KMS-11 (cell line): ENCODE data around the gene EIF4H.
"Not testable (repeated sequence)": the region's sequence is repeated elsewhere in the genome, so short reads cannot be mapped to it uniquely, and the experiment has no call there.

Source experiments
- H2AFZ ChIP-seq: fragments of 200-600 bp; sonication (generic); 2 replicates; pipeline ENCODE4 v1.6.1; 2016; ENCODE audit warnings: antibody characterized with exemption, mixed run types, low read depth
- H3K27ac ChIP-seq: fragments of 200-600 bp; sonication (generic); 2 replicates; pipeline ENCODE4 v1.6.1; 2016; ENCODE audit warnings: mild to moderate bottlenecking, mixed run types
- H3K27me3 ChIP-seq: fragments of 200-600 bp; sonication (generic); 2 replicates; pipeline ENCODE4 v1.6.1; 2017; ENCODE audit warnings: mild to moderate bottlenecking, low read depth, mixed run types, moderate library complexity; ENCODE audit not compliant: insufficient read depth
- H3K36me3 ChIP-seq: fragments of 200-600 bp; sonication (generic); 2 replicates; pipeline ENCODE4 v1.6.1; 2017; ENCODE audit warnings: mild to moderate bottlenecking, mixed run types; ENCODE audit not compliant: insufficient read depth
- H3K4me1 ChIP-seq: fragments of 200-600 bp; sonication (generic); 2 replicates; pipeline ENCODE4 v1.6.1; 2016; ENCODE audit warnings: mild to moderate bottlenecking, low read depth, mixed run types; ENCODE audit not compliant: poor library complexity, severe bottlenecking
- H3K4me2 ChIP-seq: fragments of 200-600 bp; sonication (generic); 2 replicates; pipeline ENCODE4 v1.7.0; 2016; ENCODE audit warnings: mild to moderate bottlenecking, mixed run types
- H3K4me3 ChIP-seq: fragments of 200-600 bp; sonication (generic); IDR thresholded peaks from 2 replicates; pipeline ENCODE4 v1.6.1; 2017; ENCODE audit warnings: low read depth, low read length, mixed read lengths; ENCODE audit not compliant: insufficient read depth
- H3K79me2 ChIP-seq: fragments of 200-600 bp; sonication (generic); 2 replicates; pipeline ENCODE4 v1.6.1; 2016; ENCODE audit warnings: low read depth, mixed run types; ENCODE audit not compliant: insufficient read depth
- H3K9ac ChIP-seq: fragments of 200-600 bp; sonication (generic); 2 replicates; pipeline ENCODE4 v1.6.1; 2016; ENCODE audit warnings: mild to moderate bottlenecking, mixed run types
- H4K20me1 ChIP-seq: fragments of 200-600 bp; sonication (generic); 2 replicates; pipeline ENCODE4 v1.6.1; 2016; ENCODE audit warnings: mild to moderate bottlenecking, mixed run types; ENCODE audit not compliant: insufficient read depth
- TF ChIP-seq, protein P1 (sequence below): fragments of 200-600 bp; sonication (generic); conservative IDR thresholded peaks from 2 replicates; pipeline ENCODE4 v1.6.1; 2017; ENCODE audit warnings: low read depth, mild to moderate bottlenecking, antibody characterized with exemption, low read length, moderate library complexity, mixed read lengths

The EIF4H gene

DNA sequence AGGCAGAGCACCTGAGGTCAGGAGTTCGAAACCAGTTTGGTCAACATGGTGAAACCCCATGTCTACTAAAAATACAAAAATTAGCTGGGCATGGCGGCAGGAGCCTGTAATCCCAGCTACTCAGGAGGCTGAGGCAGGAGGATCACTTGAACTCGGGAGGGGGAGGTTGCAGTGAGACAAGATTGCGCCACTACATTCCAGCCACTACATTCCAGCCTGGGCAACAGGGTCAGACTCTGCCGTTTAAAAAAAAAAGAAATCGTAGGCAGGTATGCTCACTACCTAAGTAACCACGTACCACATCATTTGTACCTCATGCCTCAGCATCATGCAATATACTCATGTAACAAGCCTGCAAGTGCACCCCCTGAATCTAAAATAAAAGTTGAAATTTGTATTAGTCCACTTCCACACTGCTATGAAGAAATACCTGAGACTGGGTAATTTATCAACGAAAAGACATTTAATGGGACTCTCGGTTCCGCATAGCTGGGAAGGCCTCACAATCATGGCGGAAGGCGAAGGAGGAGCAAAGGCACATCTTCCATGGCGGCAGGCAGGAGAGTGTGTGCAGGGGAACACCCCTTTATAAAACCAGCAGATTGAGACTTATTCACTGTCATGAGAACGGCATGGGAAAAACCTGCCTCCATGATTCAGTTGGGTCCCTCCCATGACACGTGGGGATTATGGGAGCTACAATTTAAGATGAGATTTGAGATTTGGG, 8.1 kb upstream of the EIF4H start:
- H3K27me3 ChIP-seq: no peaks in the 10 kb centered on the region
- no peaks in the 10 kb centered on the region for H3K4me1 ChIP-seq
- TF ChIP-seq, protein P1, sequence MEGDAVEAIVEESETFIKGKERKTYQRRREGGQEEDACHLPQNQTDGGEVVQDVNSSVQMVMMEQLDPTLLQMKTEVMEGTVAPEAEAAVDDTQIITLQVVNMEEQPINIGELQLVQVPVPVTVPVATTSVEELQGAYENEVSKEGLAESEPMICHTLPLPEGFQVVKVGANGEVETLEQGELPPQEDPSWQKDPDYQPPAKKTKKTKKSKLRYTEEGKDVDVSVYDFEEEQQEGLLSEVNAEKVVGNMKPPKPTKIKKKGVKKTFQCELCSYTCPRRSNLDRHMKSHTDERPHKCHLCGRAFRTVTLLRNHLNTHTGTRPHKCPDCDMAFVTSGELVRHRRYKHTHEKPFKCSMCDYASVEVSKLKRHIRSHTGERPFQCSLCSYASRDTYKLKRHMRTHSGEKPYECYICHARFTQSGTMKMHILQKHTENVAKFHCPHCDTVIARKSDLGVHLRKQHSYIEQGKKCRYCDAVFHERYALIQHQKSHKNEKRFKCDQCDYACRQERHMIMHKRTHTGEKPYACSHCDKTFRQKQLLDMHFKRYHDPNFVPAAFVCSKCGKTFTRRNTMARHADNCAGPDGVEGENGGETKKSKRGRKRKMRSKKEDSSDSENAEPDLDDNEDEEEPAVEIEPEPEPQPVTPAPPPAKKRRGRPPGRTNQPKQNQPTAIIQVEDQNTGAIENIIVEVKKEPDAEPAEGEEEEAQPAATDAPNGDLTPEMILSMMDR: no peak
- H3K4me2 ChIP-seq: no peak overlapping the region
- H3K4me3 ChIP-seq: no peak overlapping the region
- H3K27ac ChIP-seq: no peak overlapping the region
- H2AFZ ChIP-seq: no peak overlapping the region
- no peaks in the 10 kb centered on the region for H3K36me3 ChIP-seq
- H3K79me2 ChIP-seq: no peaks in the 10 kb centered on the region
- H4K20me1 ChIP-seq: no peaks in the 10 kb centered on the region
- H3K9ac ChIP-seq: no peak overlapping the region

DNA sequence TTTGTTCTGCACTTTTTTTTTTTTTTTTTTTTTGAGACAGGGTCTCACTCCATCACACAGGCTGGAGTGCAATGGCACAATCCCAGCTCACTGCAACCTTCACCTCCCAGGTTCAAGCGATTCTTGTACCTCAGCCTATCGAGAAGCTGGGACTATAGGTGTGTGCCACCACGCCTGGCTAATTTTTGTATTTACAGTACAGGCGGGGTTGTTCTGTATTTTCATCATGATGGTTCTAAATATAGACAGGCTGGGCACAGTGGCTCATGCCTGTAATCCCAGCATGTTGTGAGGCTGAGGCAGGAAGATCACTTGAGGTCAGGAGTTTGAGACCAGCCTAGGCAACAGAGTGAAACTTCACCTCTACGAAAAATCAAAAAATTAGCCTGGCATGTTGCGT, 6.8 kb upstream of the EIF4H start:
- not testable (repeated sequence) for H3K4me3 ChIP-seq, H3K79me2 ChIP-seq, H3K27ac ChIP-seq, H4K20me1 ChIP-seq, H3K4me1 ChIP-seq, H3K4me2 ChIP-seq, H2AFZ ChIP-seq, H3K36me3 ChIP-seq, H3K27me3 ChIP-seq, H3K9ac ChIP-seq

DNA sequence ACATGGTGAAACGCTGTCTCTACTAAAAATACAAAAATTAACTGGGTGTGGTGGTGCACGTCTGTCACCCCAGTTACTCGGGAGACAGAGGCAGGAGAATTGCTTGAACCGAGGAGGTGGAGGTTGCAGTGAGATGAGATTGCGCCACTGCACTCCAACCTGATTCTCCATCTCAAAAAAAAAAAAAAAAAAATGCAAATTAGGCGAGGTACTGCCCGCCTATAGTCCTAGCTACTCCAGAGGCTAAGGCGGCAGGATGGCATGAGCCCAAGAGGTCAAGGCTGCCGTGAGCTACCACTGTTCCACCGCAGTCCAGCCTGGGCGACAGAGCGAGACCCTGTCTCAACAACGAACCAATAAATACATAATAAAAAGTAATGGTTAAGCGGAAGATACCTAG, 1.1 kb upstream of the EIF4H start:
- Histone ChIP-seq H3K79me2 (peaks cover 39% of the 10 kb centered on the region), H3K4me1 (peaks cover 34% of the 10 kb centered on the region), H4K20me1 (peaks cover 33% of the 10 kb centered on the region), H3K27me3 (no peaks in the 10 kb centered on the region), H3K4me2 (peak overlapping the region; percentile 88), H2AFZ (peak overlapping the region; percentile 91), H3K27ac (no peak overlapping the region), H3K4me3 (peak overlapping the region; percentile 59), H3K9ac (peak overlapping the region; percentile 97), H3K36me3 (no peaks in the 10 kb centered on the region)
- TF ChIP-seq, protein P1: no peak

DNA sequence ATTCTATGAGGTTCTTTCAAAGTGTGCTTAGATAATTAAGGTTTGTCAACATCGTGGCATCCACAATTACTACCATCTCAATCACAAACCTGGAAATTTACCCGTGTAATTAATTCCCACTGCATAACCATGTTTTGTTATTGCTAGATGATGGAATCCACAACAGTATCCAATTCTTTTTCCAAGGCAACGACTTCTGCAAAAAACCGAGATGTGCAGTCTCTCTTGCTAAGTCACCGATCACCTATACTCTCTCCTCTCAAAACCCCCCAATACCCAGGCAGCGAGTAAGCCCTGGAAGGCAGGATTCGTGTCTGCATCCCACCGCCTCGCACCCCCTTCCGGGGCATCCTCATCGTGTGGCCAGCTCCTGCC, 678 bp upstream of the EIF4H start:
- H4K20me1 ChIP-seq: peaks cover 37% of the 10 kb centered on the region
- peak overlapping the region; percentile 69 for H3K27ac ChIP-seq
- H3K36me3 ChIP-seq: no peaks in the 10 kb centered on the region
- peaks cover 43% of the 10 kb centered on the region for H3K79me2 ChIP-seq
- H3K27me3 ChIP-seq: no peaks in the 10 kb centered on the region
- H2AFZ ChIP-seq: peak overlapping the region; percentile 91
- H3K4me3 ChIP-seq: peak overlapping the region; percentile 59
- peak overlapping the region; percentile 88 for H3K4me2 ChIP-seq
- peaks cover 34% of the 10 kb centered on the region for H3K4me1 ChIP-seq
- TF ChIP-seq, protein P1: no peak
- peak overlapping the region; percentile 97 for H3K9ac ChIP-seq

DNA sequence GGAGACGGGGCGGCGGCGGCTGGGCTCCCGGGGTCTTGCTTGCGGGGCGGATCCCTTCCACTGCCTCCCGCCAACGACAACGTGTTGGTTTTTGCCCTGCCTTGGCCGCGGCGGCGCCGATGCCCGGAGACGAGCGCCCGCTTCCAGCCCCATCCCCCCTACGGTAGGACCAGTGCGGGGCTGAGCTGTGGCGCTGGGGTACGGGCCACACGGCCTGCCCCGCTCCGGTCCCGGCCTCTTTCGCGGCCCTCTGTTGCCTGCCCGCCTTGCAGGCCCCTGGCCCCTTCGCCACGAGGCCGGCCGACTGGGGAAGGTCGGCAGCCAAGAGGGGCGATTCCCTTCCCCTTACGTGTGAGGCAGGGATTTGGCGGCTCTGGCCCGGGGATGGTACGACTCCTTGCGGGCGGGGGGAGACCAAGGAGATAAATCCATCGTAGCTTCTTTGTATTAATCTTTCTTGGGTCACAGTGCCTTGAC, 488 bp downstream of the EIF4H start:
- Histone ChIP-seq H3K36me3 (peaks cover 3% of the 10 kb centered on the region; the same call in 1 of the 2 replicates), H2AFZ (peak overlapping the region; percentile 91; the same call in 1 of the 2 replicates), H3K4me2 (peak overlapping the region; percentile 97), H4K20me1 (peaks cover 49% of the 10 kb centered on the region), H3K27ac (peak overlapping the region; percentile 69), H3K4me1 (peaks cover 40% of the 10 kb centered on the region), H3K27me3 (no peaks in the 10 kb centered on the region), H3K9ac (peak overlapping the region; percentile 97), H3K4me3 (peak overlapping the region; percentile 3), H3K79me2 (peaks cover 55% of the 10 kb centered on the region)
- TF ChIP-seq, protein P1: no peak
